Osteoblast (primary cell): Measurements from ENCODE around the gene FRMD4A. TPM values are rescaled to one million over a fixed set of nuclear protein-coding genes. Genes with fewer than 3 reads are reported as not detected.

Experiments
- DNase-seq: peaks from one replicate; pipeline ENCODE4 v3.0.0; 2011; ENCODE audit warnings: low spot score, mixed read lengths; ENCODE audit not compliant: insufficient read length; ENCODE audit errors: missing footprints
- H2AFZ ChIP-seq: 2 replicates; pipeline ENCODE4 v1.6.0; 2011; ENCODE audit warnings: mild to moderate bottlenecking, low read length
- H3K27ac ChIP-seq: 2 replicates; pipeline ENCODE4 v1.5.1; 2011; ENCODE audit warnings: mild to moderate bottlenecking, low read depth, low read length, moderate library complexity
- H3K27me3 ChIP-seq: 2 replicates; pipeline ENCODE4 v1.6.0; 2012; ENCODE audit warnings: mild to moderate bottlenecking, control low read depth, inconsistent platforms, low read length, moderate library complexity; ENCODE audit not compliant: insufficient read depth
- H3K36me3 ChIP-seq: 2 replicates; pipeline ENCODE4 v1.5.1; 2011; ENCODE audit warnings: mild to moderate bottlenecking, low read length, control low read depth, moderate library complexity; ENCODE audit not compliant: insufficient read depth
- H3K4me1 ChIP-seq: 2 replicates; pipeline ENCODE4 v1.5.1; 2011; ENCODE audit warnings: mild to moderate bottlenecking, low read length, control low read depth, moderate library complexity; ENCODE audit not compliant: insufficient read depth
- H3K4me2 ChIP-seq: 2 replicates; pipeline ENCODE4 v1.6.0; 2011; ENCODE audit warnings: mild to moderate bottlenecking, low read length; ENCODE audit not compliant: insufficient read depth
- H3K4me3 ChIP-seq: fragments of 200-600 bp; sonication (generic); 3 replicates; pipeline ENCODE4 v1.5.1; 2012; ENCODE audit warnings: mild to moderate bottlenecking, low read length, inconsistent platforms; ENCODE audit not compliant: insufficient read depth
- H3K79me2 ChIP-seq: 2 replicates; pipeline ENCODE4 v1.6.0; 2012; ENCODE audit warnings: mild to moderate bottlenecking, low read length, control low read depth, inconsistent platforms; ENCODE audit not compliant: insufficient read depth
- H3K9me3 ChIP-seq: 2 replicates; pipeline ENCODE4 v1.5.1; 2011; ENCODE audit warnings: low read depth, low read length, control low read depth
- H4K20me1 ChIP-seq: 2 replicates; pipeline ENCODE4 v1.6.0; 2012; ENCODE audit warnings: mild to moderate bottlenecking, low read length, control low read depth; ENCODE audit not compliant: insufficient read depth
- total RNA-seq: library from RNA; depleted of rRNA; stranded (reverse); fragments of >200 nt; gene quantifications from 2 replicates; pipeline ENCODE4 v1.2.3, GENCODE V29; 2012
- TF ChIP-seq, protein P1 (sequence below): IDR thresholded peaks from 2 replicates; pipeline ENCODE4 v1.5.1; 2011; ENCODE audit warnings: mild to moderate bottlenecking, low read depth, low read length, moderate library complexity; ENCODE audit errors: extremely low read depth

Gene FRMD4A
- total RNA-seq, 1 donor: 41.3 TPM

DNA sequence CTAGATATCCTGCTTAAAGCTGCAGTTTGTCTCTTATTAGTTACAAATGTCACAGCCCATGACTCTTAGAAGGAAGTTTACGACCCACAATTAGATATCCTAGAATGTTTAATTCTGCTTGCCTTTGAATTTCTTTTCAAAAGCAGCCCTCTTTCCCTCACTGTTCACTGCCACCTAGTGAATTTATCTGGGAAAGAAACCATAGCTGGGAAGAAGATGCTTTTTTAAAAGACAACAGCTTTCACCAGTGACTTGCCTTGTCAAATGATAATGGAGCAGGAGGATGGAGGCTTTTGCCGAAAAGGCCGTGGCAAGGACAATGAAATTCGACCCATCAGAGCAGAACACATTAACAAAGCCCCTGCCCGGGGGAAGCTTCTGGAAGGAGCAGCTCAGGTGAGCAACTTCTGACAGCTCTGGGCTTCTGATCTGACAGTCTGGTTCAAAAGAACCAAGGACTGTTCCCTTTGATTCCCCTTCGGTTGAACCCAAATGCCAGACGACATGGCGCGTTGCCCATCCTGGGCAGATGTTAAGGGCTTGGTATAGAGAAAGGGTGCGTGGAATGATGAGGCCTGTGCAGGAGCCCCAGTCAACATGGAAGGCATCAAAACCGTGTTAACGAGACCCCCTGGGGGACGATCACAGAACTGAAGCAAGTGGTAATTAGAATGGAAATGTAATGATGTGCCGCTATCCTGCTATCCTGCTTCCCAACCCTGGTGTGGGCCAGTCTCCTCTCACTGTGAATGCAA is 236.8 kb downstream of the FRMD4A start:
- H3K4me3 ChIP-seq: no peak overlapping the region
- H3K27ac ChIP-seq: no peak overlapping the region
- no peaks in the 10 kb centered on the region for H3K79me2 ChIP-seq
- peak overlapping the region; percentile 37 for H2AFZ ChIP-seq
- H3K9me3 ChIP-seq: no peaks in the 10 kb centered on the region
- no peaks in the 10 kb centered on the region for H3K36me3 ChIP-seq
- H3K4me1 ChIP-seq: no peaks in the 10 kb centered on the region
- H3K4me2 ChIP-seq: no peak overlapping the region
- no peaks in the 10 kb centered on the region for H4K20me1 ChIP-seq
- TF ChIP-seq, protein P1, sequence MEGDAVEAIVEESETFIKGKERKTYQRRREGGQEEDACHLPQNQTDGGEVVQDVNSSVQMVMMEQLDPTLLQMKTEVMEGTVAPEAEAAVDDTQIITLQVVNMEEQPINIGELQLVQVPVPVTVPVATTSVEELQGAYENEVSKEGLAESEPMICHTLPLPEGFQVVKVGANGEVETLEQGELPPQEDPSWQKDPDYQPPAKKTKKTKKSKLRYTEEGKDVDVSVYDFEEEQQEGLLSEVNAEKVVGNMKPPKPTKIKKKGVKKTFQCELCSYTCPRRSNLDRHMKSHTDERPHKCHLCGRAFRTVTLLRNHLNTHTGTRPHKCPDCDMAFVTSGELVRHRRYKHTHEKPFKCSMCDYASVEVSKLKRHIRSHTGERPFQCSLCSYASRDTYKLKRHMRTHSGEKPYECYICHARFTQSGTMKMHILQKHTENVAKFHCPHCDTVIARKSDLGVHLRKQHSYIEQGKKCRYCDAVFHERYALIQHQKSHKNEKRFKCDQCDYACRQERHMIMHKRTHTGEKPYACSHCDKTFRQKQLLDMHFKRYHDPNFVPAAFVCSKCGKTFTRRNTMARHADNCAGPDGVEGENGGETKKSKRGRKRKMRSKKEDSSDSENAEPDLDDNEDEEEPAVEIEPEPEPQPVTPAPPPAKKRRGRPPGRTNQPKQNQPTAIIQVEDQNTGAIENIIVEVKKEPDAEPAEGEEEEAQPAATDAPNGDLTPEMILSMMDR: peak; percentile 75
- no peaks in the 10 kb centered on the region for H3K27me3 ChIP-seq
- peak; percentile 84 for DNase-seq

DNA sequence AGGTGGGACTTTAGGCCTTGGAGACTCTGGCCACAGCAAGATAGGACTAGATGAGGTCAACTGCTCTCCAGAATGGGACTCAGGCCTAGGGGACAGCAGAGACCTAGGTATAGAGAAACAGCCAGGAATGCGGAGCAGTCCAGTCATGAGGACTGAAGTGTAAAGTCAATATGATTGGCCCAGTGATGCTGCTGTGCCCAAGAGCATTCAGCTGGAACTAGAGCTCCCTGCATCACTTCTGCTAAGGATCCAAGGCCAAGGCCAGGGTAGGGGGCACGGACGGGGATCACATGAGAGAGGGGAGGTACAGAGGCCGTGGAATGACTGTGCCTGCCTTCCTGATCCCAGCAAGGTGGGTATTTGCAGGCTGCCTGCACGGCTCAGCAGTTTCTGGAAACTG is 237.9 kb downstream of the FRMD4A start:
- DNase-seq: no peak
- H3K4me3 ChIP-seq: no peak overlapping the region
- TF ChIP-seq, protein P1: no peak

DNA sequence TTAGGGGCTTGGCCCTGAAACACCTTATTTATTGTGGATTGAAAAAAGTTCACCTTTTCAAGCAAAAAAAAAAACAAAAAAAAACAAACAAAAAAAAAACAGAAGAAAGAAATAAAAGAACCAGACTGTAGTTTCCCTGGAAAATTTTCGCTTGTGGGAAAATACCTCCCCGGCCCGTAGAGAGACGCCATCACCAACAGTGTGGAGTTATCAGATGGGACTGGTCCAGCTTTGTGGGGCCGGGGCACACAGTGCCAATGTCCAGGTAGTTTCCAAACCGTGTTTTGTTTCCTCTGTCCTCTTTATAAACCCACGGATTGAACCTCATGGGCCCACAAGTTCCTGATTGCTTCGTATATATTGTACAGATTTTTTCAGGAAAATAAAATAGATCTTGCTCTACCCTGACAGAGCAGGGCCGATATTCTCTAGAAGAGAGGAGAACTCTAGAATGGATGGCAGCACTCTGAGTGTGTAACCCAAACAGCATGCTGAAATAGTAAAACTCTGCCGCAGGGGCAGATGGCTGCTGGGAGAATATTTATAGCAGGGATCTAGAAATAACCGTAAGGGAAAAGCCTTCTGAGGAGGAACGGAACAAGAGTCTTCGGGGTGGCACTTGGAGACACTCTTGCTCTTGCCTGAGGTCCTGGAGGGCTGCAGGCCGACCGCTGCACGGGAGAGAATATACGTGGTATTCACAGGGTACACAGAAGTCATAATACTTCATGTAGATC is 241.0 kb downstream of the FRMD4A start:
- Histone ChIP-seq H3K27me3 (no peaks in the 10 kb centered on the region), H3K9me3 (no peaks in the 10 kb centered on the region), H2AFZ (no peak overlapping the region), H3K79me2 (no peaks in the 10 kb centered on the region), H4K20me1 (no peaks in the 10 kb centered on the region), H3K4me3 (no peak overlapping the region), H3K36me3 (no peaks in the 10 kb centered on the region), H3K4me1 (peaks cover 5% of the 10 kb centered on the region), H3K4me2 (no peak overlapping the region), H3K27ac (no peak overlapping the region)
- TF ChIP-seq, protein P1: no peak
- DNase-seq: no peak

More for the DNA sequence above, 237.9 kb downstream of the FRMD4A start:
- H3K4me2 ChIP-seq: no peak overlapping the region
- no peaks in the 10 kb centered on the region for H3K4me1 ChIP-seq
- no peak overlapping the region for H3K27ac ChIP-seq
- no peaks in the 10 kb centered on the region for H3K9me3 ChIP-seq
- no peaks in the 10 kb centered on the region for H3K79me2 ChIP-seq
- no peaks in the 10 kb centered on the region for H3K36me3 ChIP-seq
- H3K27me3 ChIP-seq: no peaks in the 10 kb centered on the region
- no peaks in the 10 kb centered on the region for H4K20me1 ChIP-seq
- H2AFZ ChIP-seq: no peak overlapping the region

DNA sequence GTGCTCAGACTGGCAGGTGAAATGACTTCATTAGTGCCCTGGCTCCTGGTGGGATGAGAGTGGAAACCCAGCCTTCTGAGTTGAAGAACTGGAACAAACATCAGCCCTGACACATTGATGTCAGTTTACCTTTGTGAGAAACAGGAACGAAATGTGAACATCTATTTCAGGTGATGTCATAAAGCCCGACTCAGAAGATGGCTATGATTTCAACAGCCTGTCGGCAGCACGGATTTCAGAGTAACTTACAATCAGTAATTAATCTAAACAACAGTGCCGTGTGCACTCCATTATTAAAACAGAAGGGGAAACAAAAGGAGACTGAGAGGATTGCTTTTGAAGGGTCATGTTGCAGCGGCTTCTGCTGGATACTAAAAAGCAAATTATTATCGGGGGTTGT is 243.2 kb downstream of the FRMD4A start:
- Histone ChIP-seq H3K27ac (no peak overlapping the region), H3K4me1 (peaks cover 7% of the 10 kb centered on the region), H3K4me2 (no peak overlapping the region), H2AFZ (no peak overlapping the region), H4K20me1 (no peaks in the 10 kb centered on the region), H3K9me3 (no peaks in the 10 kb centered on the region), H3K27me3 (no peaks in the 10 kb centered on the region), H3K36me3 (no peaks in the 10 kb centered on the region), H3K79me2 (no peaks in the 10 kb centered on the region), H3K4me3 (no peak overlapping the region)
- TF ChIP-seq, protein P1: no peak
- no peak for DNase-seq
